Stimulated activated CD8-positive, alpha-beta memory T cell treated with anti-CD3 and anti-CD28 coated beads, Interleukin-7, amount 100 ng/mL, for 1 hour (primary cell): ENCODE measurements around the gene CD93.

Experiments used
- DNase-seq, 2 donors: peaks; one replicate each; pipeline ENCODE4 v3.0.0-alpha.2; 2020; ENCODE audit warnings: low read depth in 2 of 2

The CD93 gene

GRCh38 chr20:23120261-23120660, 34.1 kb upstream of the CD93 start:
- DNase-seq, result no peak

- DNase-seq, result no peak
Observed at GRCh38 chr20:23119456-23120216, 33.5 kb upstream of the CD93 start.

GRCh38 chr20:23118766-23119165, 32.6 kb upstream of the CD93 start:
- no peak for DNase-seq

GRCh38 chr20:23118144-23118543, 32.0 kb upstream of the CD93 start:
- DNase-seq, result no peak

- DNase-seq, result no peak
Observed at GRCh38 chr20:23117738-23118137, 31.6 kb upstream of the CD93 start.

GRCh38 chr20:23116311-23117089, 30.4 kb upstream of the CD93 start:
- no peak for DNase-seq

GRCh38 chr20:23115822-23116221, 29.7 kb upstream of the CD93 start:
- no peak for DNase-seq

- DNase-seq, result no peak
Observed at GRCh38 chr20:23114448-23115082, 28.4 kb upstream of the CD93 start.

GRCh38 chr20:23114018-23114417, 27.9 kb upstream of the CD93 start:
- no peak for DNase-seq

- no peak for DNase-seq
Observed at GRCh38 chr20:23112595-23112994, 26.5 kb upstream of the CD93 start.

- no peak for DNase-seq
Observed at GRCh38 chr20:23111944-23112342, 25.8 kb upstream of the CD93 start.

GRCh38 chr20:23111307-23111943, 25.3 kb upstream of the CD93 start:
- no peak for DNase-seq

- no peak for DNase-seq
Observed at GRCh38 chr20:23108871-23109270, 22.7 kb upstream of the CD93 start.

GRCh38 chr20:23107466-23107865, 21.3 kb upstream of the CD93 start:
- DNase-seq, result no peak

GRCh38 chr20:23106271-23106851, 20.2 kb upstream of the CD93 start:
- DNase-seq, result no peak

GRCh38 chr20:23105193-23105592, 19.1 kb upstream of the CD93 start:
- DNase-seq, result no peak

GRCh38 chr20:23103284-23104018, 17.3 kb upstream of the CD93 start:
- DNase-seq, result no peak

- DNase-seq, result no peak
Observed at GRCh38 chr20:23101696-23102406, 15.7 kb upstream of the CD93 start.

- no peak for DNase-seq
Observed at GRCh38 chr20:23100720-23101107, 14.6 kb upstream of the CD93 start.
